Right renal pelvis (tissue), 4 donors: ENCODE measurements around the gene EXO1. TPM values are rescaled to one million over a fixed set of nuclear protein-coding genes. Genes with fewer than 3 reads are reported as not detected.

Experiments used
- polyA plus RNA-seq, 4 donors: library from polyadenylated mRNA; unstranded; fragments of 120-200 nt; gene quantifications; one replicate each; pipeline ENCODE4 v1.2.1, GENCODE V29; 2013; ENCODE audit not compliant: insufficient read length in 4 of 4

Gene EXO1
- polyA plus RNA-seq, 4 donors, result 10.6 to 14.0 (median 13.2) TPM

Other genes with a start within 250 kb of the EXO1 start
- 10 to 100 TPM; 21.8 to 28.8 (median 26.5) TPM for gene CHML, start 207.8 kb upstream of the EXO1 start, polyA plus RNA-seq
- gene OPN3, start 207.8 kb upstream of the EXO1 start, polyA plus RNA-seq, result 10 to 100 TPM; 42.1 to 60.8 (median 52.9) TPM
- under 1 TPM; 0.25 to 0.53 (median 0.37) TPM for gene WDR64, start 195.9 kb upstream of the EXO1 start, polyA plus RNA-seq
- not detected for gene BECN2, start 109.6 kb downstream of the EXO1 start, polyA plus RNA-seq
- gene MAP1LC3C, start 150.9 kb downstream of the EXO1 start, polyA plus RNA-seq, result 1 to 10 TPM in 2 of 4 donors, under 1 TPM in 2; 0.83 to 1.5 (median 1.1) TPM